ENCODE results near the gene PEPD.

- TF ChIP-seq, protein P1, sequence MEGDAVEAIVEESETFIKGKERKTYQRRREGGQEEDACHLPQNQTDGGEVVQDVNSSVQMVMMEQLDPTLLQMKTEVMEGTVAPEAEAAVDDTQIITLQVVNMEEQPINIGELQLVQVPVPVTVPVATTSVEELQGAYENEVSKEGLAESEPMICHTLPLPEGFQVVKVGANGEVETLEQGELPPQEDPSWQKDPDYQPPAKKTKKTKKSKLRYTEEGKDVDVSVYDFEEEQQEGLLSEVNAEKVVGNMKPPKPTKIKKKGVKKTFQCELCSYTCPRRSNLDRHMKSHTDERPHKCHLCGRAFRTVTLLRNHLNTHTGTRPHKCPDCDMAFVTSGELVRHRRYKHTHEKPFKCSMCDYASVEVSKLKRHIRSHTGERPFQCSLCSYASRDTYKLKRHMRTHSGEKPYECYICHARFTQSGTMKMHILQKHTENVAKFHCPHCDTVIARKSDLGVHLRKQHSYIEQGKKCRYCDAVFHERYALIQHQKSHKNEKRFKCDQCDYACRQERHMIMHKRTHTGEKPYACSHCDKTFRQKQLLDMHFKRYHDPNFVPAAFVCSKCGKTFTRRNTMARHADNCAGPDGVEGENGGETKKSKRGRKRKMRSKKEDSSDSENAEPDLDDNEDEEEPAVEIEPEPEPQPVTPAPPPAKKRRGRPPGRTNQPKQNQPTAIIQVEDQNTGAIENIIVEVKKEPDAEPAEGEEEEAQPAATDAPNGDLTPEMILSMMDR (IDR thresholded peaks at IDR 0.05), result no peak
- TF ChIP-seq POLR2A (IDR thresholded peaks at IDR 0.05), result no peak
- no peak for TF ChIP-seq POLR2AphosphoS5 (IDR thresholded peaks at IDR 0.05)
These were observed 61.2 kb downstream of the PEPD start for GRCh38 chr19:33460221-33460908.
